PFSK-1 (cell line): Measurements from ENCODE around the gene EXO5.

ENCODE experiments used
- FOXP2 ChIP-seq: optimal IDR thresholded peaks from 2 replicates; pipeline ENCODE3; 2011; ENCODE audit warnings: borderline replicate concordance, control low read depth, inconsistent platforms; ENCODE audit not compliant: insufficient read depth; ENCODE audit errors: extremely low read length, extremely low read depth
- POLR2AphosphoS5 ChIP-seq: IDR thresholded peaks from 2 replicates; pipeline ENCODE4 v1.6.1; 2012; ENCODE audit warnings: low read depth, mild to moderate bottlenecking, control low read depth, low read length, moderate library complexity
- SIN3A ChIP-seq: IDR thresholded peaks from 2 replicates; pipeline ENCODE4 v1.6.1; 2012; ENCODE audit warnings: mild to moderate bottlenecking, low read length, moderate library complexity, borderline replicate concordance; ENCODE audit not compliant: insufficient read depth
- TAF1 ChIP-seq: IDR thresholded peaks from 2 replicates; pipeline ENCODE4 v1.6.1; 2012; ENCODE audit warnings: low read length, control low read depth, borderline replicate concordance; ENCODE audit not compliant: insufficient read depth
- TF ChIP-seq, protein P1 (sequence below), 2 experiments: IDR thresholded peaks; 2 replicates each; pipeline versions ENCODE4 v1.6.1 to v1.8.0; 2011 to 2012; ENCODE audit warnings: low read depth in 2 of 2, low read length in 2 of 2, control low read depth in 1 of 2, inconsistent platforms in 1 of 2, mild to moderate bottlenecking in 1 of 2, moderate library complexity in 1 of 2; ENCODE audit not compliant: insufficient read depth in 1 of 2

Gene EXO5

DNA sequence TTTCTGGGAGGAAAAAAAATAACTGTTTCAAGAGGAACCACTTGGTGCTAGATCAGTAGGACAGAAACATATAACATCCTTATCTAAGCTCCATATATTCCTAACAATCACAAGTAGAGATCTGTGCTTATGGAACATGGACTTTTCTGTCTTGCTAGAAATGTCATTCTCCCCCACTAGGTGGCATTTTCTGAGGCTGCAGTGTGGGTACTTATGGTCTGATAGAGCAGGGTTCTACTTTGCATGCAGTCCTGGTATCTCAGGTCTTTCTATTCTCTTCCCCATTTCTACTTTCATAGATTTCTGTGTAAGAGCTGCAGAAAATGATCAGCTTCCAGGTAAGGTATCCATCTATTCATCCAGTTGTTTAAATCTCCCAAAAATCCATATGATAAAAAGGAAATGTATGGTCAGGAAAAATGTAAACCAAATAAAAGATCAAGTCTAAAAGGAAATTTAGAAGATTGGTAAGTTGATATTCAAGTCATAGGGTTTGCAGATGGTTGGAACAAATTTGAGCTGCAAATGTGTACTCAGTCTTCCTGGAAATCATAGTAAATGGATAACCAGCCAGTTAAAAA lies 24.4 kb downstream of the EXO5 start:
- no peak for TF ChIP-seq TAF1
- TF ChIP-seq FOXP2 = no peak
- no peak for TF ChIP-seq SIN3A
- TF ChIP-seq, protein P1, sequence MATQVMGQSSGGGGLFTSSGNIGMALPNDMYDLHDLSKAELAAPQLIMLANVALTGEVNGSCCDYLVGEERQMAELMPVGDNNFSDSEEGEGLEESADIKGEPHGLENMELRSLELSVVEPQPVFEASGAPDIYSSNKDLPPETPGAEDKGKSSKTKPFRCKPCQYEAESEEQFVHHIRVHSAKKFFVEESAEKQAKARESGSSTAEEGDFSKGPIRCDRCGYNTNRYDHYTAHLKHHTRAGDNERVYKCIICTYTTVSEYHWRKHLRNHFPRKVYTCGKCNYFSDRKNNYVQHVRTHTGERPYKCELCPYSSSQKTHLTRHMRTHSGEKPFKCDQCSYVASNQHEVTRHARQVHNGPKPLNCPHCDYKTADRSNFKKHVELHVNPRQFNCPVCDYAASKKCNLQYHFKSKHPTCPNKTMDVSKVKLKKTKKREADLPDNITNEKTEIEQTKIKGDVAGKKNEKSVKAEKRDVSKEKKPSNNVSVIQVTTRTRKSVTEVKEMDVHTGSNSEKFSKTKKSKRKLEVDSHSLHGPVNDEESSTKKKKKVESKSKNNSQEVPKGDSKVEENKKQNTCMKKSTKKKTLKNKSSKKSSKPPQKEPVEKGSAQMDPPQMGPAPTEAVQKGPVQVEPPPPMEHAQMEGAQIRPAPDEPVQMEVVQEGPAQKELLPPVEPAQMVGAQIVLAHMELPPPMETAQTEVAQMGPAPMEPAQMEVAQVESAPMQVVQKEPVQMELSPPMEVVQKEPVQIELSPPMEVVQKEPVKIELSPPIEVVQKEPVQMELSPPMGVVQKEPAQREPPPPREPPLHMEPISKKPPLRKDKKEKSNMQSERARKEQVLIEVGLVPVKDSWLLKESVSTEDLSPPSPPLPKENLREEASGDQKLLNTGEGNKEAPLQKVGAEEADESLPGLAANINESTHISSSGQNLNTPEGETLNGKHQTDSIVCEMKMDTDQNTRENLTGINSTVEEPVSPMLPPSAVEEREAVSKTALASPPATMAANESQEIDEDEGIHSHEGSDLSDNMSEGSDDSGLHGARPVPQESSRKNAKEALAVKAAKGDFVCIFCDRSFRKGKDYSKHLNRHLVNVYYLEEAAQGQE (IDR thresholded peaks at IDR 0.05; ENCODE audit: insufficient read depth in 1 of 2, low read depth in 2 of 2, low read length in 2 of 2) = no peak
- TF ChIP-seq POLR2AphosphoS5 = no peak

DNA sequence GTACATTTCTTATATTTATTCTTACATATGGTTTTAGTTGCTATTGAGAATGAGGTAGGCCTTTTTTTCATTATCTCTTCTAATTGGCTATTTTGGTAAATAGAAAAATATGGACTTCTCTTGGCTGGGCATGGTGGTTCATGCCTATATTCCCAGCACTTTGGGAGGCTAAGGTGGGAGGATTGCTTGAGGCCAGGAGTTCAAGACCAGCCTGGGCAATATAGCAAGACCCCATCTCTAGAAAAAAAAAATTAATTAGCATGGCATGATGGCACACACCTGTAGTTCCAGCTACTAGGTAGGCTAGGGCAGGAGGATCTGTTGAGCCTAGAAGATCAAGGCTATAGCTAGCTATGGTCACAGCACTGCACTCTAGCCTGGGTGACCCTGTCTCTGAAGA lies 26.0 kb downstream of the EXO5 start:
- TF ChIP-seq POLR2AphosphoS5 = no peak
- TF ChIP-seq FOXP2 = no peak
- no peak for TF ChIP-seq TAF1
- no peak for TF ChIP-seq SIN3A
- TF ChIP-seq, protein P1 (IDR thresholded peaks at IDR 0.05; ENCODE audit: insufficient read depth in 1 of 2, low read depth in 2 of 2, low read length in 2 of 2) = no peak

DNA sequence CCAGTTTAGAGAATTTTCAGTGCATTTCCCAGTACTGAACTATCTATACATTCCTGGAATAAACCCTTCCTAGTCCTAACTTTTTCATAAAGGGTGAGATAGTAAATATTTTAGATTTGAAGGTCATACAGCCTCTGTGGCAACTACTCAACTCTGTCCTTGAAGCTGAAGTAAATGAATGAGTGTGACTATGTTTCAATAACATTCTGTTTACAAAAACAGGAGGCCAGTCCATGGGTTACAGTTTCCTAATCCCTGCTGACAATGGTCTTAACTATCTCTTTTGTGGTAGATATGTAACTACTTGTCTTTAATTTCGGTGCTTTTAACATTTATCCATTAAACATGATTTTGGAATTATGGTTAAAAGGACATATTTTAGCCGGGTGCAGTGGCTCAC lies 27.2 kb downstream of the EXO5 start:
- TF ChIP-seq POLR2AphosphoS5 (no peak), SIN3A (no peak), FOXP2 (no peak), TAF1 (no peak)
- TF ChIP-seq, protein P1 (IDR thresholded peaks at IDR 0.05; ENCODE audit: insufficient read depth in 1 of 2, low read depth in 2 of 2, low read length in 2 of 2) = no peak

DNA sequence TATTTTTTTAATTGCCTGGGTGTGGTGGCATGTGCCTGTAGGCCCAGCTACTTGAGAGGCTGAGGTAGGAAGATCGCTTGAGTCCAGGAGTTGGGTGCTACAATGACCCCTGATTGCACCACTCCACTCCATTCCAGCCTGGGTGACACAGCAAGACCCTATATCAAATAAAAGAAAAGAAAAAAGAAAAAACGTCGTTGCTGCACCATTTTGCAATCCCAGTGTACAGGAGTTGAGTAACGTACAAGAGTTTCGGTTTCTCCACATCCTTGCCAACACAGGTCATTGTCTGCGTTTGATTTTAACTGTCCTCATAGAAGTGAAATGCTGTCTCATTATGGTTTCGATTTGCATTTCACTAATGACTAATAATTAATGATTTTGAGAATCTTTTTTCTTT lies 30.8 kb downstream of the EXO5 start:
- TF ChIP-seq FOXP2 (no peak), TAF1 (no peak), POLR2AphosphoS5 (no peak), SIN3A (no peak)
- TF ChIP-seq, protein P1 (IDR thresholded peaks at IDR 0.05; ENCODE audit: insufficient read depth in 1 of 2, low read depth in 2 of 2, low read length in 2 of 2) = no peak

DNA sequence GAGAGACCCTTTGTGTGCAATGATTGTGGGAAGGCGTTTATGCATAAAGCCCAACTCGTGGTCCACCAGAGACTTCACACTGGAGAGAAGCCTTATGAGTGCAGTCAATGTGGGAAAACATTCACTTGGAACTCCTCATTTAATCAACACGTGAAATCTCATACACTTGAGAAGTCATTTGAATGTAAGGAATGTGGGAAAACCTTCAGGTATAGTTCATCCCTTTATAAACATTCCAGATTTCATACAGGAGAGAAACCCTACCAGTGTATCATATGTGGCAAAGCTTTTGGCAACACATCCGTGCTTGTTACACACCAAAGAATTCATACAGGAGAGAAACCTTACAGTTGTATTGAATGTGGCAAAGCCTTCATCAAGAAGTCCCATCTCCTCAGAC lies 38.4 kb downstream of the EXO5 start:
- TF ChIP-seq, protein P1 (IDR thresholded peaks at IDR 0.05; ENCODE audit: insufficient read depth in 1 of 2, low read depth in 2 of 2, low read length in 2 of 2) = no peak
- TF ChIP-seq FOXP2 (no peak), TAF1 (no peak), POLR2AphosphoS5 (no peak), SIN3A (no peak)
